ENCODE results near the gene FAM20A. TPM values are rescaled to one million over a fixed set of nuclear protein-coding genes. Genes with fewer than 3 reads are reported as not detected.

Gene FAM20A
- total RNA-seq, 3 donors from 2014 or later = 1.9 to 6.1 (median 5.8) TPM

- intact Hi-C loops (cut with DNase I, micrococcal nuclease) = no loop called here
- peaks cover 17% of the 10 kb centered on the region for H3K4me1 ChIP-seq (ENCODE audit: low read depth)
- no peak overlapping the region for H3K4me3 ChIP-seq
- no peak for DNase-seq
- TF ChIP-seq, protein P1, sequence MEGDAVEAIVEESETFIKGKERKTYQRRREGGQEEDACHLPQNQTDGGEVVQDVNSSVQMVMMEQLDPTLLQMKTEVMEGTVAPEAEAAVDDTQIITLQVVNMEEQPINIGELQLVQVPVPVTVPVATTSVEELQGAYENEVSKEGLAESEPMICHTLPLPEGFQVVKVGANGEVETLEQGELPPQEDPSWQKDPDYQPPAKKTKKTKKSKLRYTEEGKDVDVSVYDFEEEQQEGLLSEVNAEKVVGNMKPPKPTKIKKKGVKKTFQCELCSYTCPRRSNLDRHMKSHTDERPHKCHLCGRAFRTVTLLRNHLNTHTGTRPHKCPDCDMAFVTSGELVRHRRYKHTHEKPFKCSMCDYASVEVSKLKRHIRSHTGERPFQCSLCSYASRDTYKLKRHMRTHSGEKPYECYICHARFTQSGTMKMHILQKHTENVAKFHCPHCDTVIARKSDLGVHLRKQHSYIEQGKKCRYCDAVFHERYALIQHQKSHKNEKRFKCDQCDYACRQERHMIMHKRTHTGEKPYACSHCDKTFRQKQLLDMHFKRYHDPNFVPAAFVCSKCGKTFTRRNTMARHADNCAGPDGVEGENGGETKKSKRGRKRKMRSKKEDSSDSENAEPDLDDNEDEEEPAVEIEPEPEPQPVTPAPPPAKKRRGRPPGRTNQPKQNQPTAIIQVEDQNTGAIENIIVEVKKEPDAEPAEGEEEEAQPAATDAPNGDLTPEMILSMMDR (IDR thresholded peaks at IDR 0.05) = no peak
- ATAC-seq = no peak
- H3K36me3 ChIP-seq (ENCODE audit: low read depth) = no peaks in the 10 kb centered on the region
- no peaks in the 10 kb centered on the region for H3K9me3 ChIP-seq
These were observed 560 bp upstream of the FAM20A start for GRCh38 chr17:68601565-68602288.

GRCh38 chr17:68600067-68600930 is 868 bp downstream of the FAM20A start:
- intact Hi-C loops (cut with DNase I, micrococcal nuclease) = no loop called here
- peak; percentile 56 for ATAC-seq
- Histone ChIP-seq H3K9me3 (no peaks in the 10 kb centered on the region), H3K4me1 (ENCODE audit: low read depth) (peaks cover 17% of the 10 kb centered on the region), H3K4me3 (no peak overlapping the region), H3K36me3 (ENCODE audit: low read depth) (no peaks in the 10 kb centered on the region)
- TF ChIP-seq, protein P1 (IDR thresholded peaks at IDR 0.05) = no peak
- DNase-seq = peak in 2 of 3 donors; percentile 36 to 54

- no peaks in the 10 kb centered on the region for H3K9me3 ChIP-seq
- DNase-seq (no peak), ATAC-seq (no peak)
- H3K36me3 ChIP-seq (ENCODE audit: low read depth) = no peaks in the 10 kb centered on the region
- no peak overlapping the region for H3K4me3 ChIP-seq
- TF ChIP-seq, protein P1 (IDR thresholded peaks at IDR 0.05) = no peak
- intact Hi-C loops (cut with DNase I, micrococcal nuclease) = no loop called here
- peaks cover 17% of the 10 kb centered on the region for H3K4me1 ChIP-seq (ENCODE audit: low read depth)
These were observed 1.6 kb downstream of the FAM20A start for GRCh38 chr17:68599552-68600066.

GRCh38 chr17:68599091-68599490 is 2.1 kb downstream of the FAM20A start:
- no peak overlapping the region for H3K4me3 ChIP-seq
- H3K4me1 ChIP-seq (ENCODE audit: low read depth) = peaks cover 17% of the 10 kb centered on the region
- TF ChIP-seq, protein P1 (IDR thresholded peaks at IDR 0.05) = no peak
- no peaks in the 10 kb centered on the region for H3K9me3 ChIP-seq
- ATAC-seq (peak; percentile 9), DNase-seq (no peak)
- intact Hi-C loops (cut with DNase I, micrococcal nuclease) = no loop called here
- H3K36me3 ChIP-seq (ENCODE audit: low read depth) = no peaks in the 10 kb centered on the region

DNA sequence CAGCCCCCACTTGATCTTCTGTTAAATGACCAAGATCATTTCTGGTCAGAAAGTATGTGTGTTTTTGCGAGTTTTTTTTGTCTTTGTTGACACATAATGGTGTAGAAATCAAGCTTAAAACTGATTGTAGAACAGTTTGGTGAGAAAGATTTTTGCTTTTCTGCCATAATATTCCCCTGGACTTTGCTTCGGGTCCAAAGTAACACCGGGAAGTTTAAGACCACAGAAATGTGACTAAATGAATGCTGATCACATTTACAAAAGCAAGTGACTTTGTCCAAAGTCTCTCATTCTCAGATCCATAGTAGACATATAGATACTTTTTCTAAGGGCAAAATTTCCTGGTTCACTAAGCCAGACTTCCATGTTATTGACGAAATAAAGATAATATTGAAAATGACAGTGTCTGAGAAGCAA is 2.6 kb downstream of the FAM20A start:
- intact Hi-C loops (cut with DNase I, micrococcal nuclease) = no loop called here
- Histone ChIP-seq H3K36me3 (ENCODE audit: low read depth) (no peaks in the 10 kb centered on the region), H3K9me3 (no peaks in the 10 kb centered on the region), H3K4me1 (ENCODE audit: low read depth) (peaks cover 17% of the 10 kb centered on the region), H3K4me3 (no peak overlapping the region)
- DNase-seq (no peak), ATAC-seq (no peak)
- TF ChIP-seq, protein P1 (IDR thresholded peaks at IDR 0.05) = no peak

Data from mucosa of descending colon (tissue), 3 donors.